ENCODE results near the gene MALT1. TPM values are rescaled to one million over a fixed set of nuclear protein-coding genes. Genes with fewer than 3 reads are reported as not detected.

MALT1 gene
- total RNA-seq, 1 experiment from 2014 or later, result 19.6 TPM

- TF ChIP-seq CTCF (conservative IDR thresholded peaks at IDR 0.05), result no peak
- TF ChIP-seq EZH2 (IDR thresholded peaks at IDR 0.05; ENCODE audit: low read depth), result no peak
- no peaks in the 10 kb centered on the region for H3K9me3 ChIP-seq (ENCODE audit: insufficient read depth, low read depth)
- BruUV-seq (replicated peaks), result no TSS peak
- H3K9me2 ChIP-seq (ENCODE audit: insufficient read depth), result no peaks in the 10 kb centered on the region
- no peak overlapping the region for H2AFZ ChIP-seq
- H3K36me3 ChIP-seq (ENCODE audit: low read depth), result no peaks in the 10 kb centered on the region
- H3K4me2 ChIP-seq, result no peak overlapping the region
- 0 out of 2 replicates have a peak overlapping the region, but pooled peaks have one; percentile 66 for H3K27ac ChIP-seq
- no peak for DNase-seq
- H4K20me1 ChIP-seq (ENCODE audit: insufficient read depth), result no peaks in the 10 kb centered on the region
- ChIA-PET POLR2A (ENCODE audit: unreplicated experiment) (no interaction called here), CTCF (no interaction called here)
- H3K79me2 ChIP-seq (ENCODE audit: low read depth), result no peaks in the 10 kb centered on the region
- H3K27me3 ChIP-seq (ENCODE audit: insufficient read depth, low read depth), result no peaks in the 10 kb centered on the region
- intact Hi-C loops (cut with micrococcal nuclease; ENCODE audit: unreplicated experiment), result no loop called here
- H3F3A ChIP-seq (ENCODE audit: insufficient read depth, low read depth), result peaks cover 32% of the 10 kb centered on the region; the same call in 1 of the 2 replicates
- H3K4me3 ChIP-seq, result no peak overlapping the region
- H3K4me1 ChIP-seq (replicated peaks; ENCODE audit: insufficient read depth), result peaks cover 57% of the 10 kb centered on the region
These were observed 33.3 kb upstream of the MALT1 start for GRCh38 chr18:58637946-58638345.

GRCh38 chr18:58638441-58638840 lies 32.8 kb upstream of the MALT1 start:
- ChIA-PET CTCF (no interaction called here), POLR2A (ENCODE audit: unreplicated experiment) (no interaction called here)
- Histone ChIP-seq H3K79me2 (ENCODE audit: low read depth) (no peaks in the 10 kb centered on the region), H3F3A (ENCODE audit: insufficient read depth, low read depth) (peaks cover 32% of the 10 kb centered on the region; the same call in 1 of the 2 replicates), H3K9me3 (ENCODE audit: insufficient read depth, low read depth) (no peaks in the 10 kb centered on the region), H3K36me3 (ENCODE audit: low read depth) (no peaks in the 10 kb centered on the region), H3K4me1 (replicated peaks; ENCODE audit: insufficient read depth) (peaks cover 57% of the 10 kb centered on the region), H3K4me2 (0 out of 2 replicates have a peak overlapping the region, but pooled peaks have one; percentile 55), H4K20me1 (ENCODE audit: insufficient read depth) (no peaks in the 10 kb centered on the region), H3K27me3 (ENCODE audit: insufficient read depth, low read depth) (no peaks in the 10 kb centered on the region), H3K27ac (peak overlapping the region; percentile 66), H3K9me2 (ENCODE audit: insufficient read depth) (no peaks in the 10 kb centered on the region), H3K4me3 (no peak overlapping the region), H2AFZ (no peak overlapping the region)
- intact Hi-C loops (cut with micrococcal nuclease; ENCODE audit: unreplicated experiment), result no loop called here
- TF ChIP-seq CTCF (conservative IDR thresholded peaks at IDR 0.05) (no peak), EZH2 (IDR thresholded peaks at IDR 0.05; ENCODE audit: low read depth) (no peak)
- DNase-seq, result peak in 1 of 2 experiments; percentile 75
- BruUV-seq (replicated peaks), result no TSS peak

- CTCF ChIA-PET, result no interaction called here
These were observed 32.0 kb upstream of the MALT1 start for GRCh38 chr18:58639237-58639636.

More at GRCh38 chr18:58639237-58639636, 32.0 kb upstream of the MALT1 start:
- peak overlapping the region; percentile 55 for H3K4me2 ChIP-seq
- no peaks in the 10 kb centered on the region for H3K9me3 ChIP-seq (ENCODE audit: insufficient read depth, low read depth)
- H3K4me3 ChIP-seq, result no peak overlapping the region
- no peak for DNase-seq
- no TSS peak for BruUV-seq (replicated peaks)
- H3K27me3 ChIP-seq (ENCODE audit: insufficient read depth, low read depth), result no peaks in the 10 kb centered on the region
- TF ChIP-seq CTCF (conservative IDR thresholded peaks at IDR 0.05) (no peak), EZH2 (IDR thresholded peaks at IDR 0.05; ENCODE audit: low read depth) (no peak)
- H3F3A ChIP-seq (ENCODE audit: insufficient read depth, low read depth), result peaks cover 32% of the 10 kb centered on the region; the same call in 1 of the 2 replicates
- POLR2A ChIA-PET (ENCODE audit: unreplicated experiment), result interaction anchor here (0.7 kb wide), 1 partner anchor 9 kb away, joined by 3 read pairs; no protein-coding TSS in a partner anchor
- peaks cover 57% of the 10 kb centered on the region for H3K4me1 ChIP-seq (replicated peaks; ENCODE audit: insufficient read depth)
- intact Hi-C loops (cut with micrococcal nuclease; ENCODE audit: unreplicated experiment), result no loop called here
- H4K20me1 ChIP-seq (ENCODE audit: insufficient read depth), result no peaks in the 10 kb centered on the region
- no peaks in the 10 kb centered on the region for H3K36me3 ChIP-seq (ENCODE audit: low read depth)
- H2AFZ ChIP-seq, result no peak overlapping the region
- no peaks in the 10 kb centered on the region for H3K79me2 ChIP-seq (ENCODE audit: low read depth)
- H3K9me2 ChIP-seq (ENCODE audit: insufficient read depth), result no peaks in the 10 kb centered on the region
- H3K27ac ChIP-seq, result peak overlapping the region; percentile 66
